GM18858 (cell line): ENCODE results near the gene DLG2.

Experiments used
- ATAC-seq: cut with Tn5 transposase; IDR thresholded peaks from one replicate; pipeline ENCODE4 v1.9.1; 2021; ENCODE audit not compliant: unreplicated experiment

Gene DLG2

DNA sequence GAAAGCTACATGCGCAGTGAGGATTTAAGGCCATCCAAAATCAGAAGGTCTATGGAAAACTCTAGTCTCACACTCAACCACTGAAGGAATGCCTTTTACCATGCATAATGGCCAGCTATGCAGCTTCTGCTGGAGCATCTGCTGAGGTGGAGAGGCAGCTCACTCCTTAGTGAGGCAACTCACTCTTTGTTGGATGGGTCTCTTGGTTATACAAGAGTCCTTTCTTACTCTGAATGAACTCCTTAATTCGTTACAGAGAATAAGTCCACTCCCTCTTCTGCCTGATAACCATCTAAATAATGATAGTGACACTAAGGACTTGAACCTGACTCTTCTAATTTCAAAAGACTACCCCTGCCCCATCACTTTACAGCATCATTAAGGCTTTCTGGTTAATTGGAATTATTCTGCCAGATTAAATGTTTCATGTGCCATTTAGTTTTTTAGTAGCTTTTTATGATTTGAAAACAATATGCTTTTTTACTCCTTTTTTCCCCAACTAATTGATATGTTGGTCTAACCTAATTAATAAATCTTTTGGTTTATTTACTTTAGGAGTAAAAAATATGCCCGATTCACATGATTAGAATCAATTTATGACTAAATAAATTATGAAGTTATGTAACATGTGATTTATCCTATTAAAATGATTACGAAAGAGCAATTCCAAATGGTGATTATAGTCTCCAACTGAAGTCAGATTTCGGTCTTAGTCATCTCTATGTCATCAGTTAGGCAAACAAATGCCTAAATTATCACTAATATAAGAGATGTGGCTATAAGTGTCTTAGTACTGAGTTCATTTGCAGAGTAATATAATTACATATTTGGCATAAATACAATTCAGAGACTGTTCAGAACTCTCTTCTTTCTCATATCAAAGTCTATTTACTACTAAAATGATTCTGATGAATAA, 2054.3 kb downstream of the DLG2 start:
- ATAC-seq = no peak

DNA sequence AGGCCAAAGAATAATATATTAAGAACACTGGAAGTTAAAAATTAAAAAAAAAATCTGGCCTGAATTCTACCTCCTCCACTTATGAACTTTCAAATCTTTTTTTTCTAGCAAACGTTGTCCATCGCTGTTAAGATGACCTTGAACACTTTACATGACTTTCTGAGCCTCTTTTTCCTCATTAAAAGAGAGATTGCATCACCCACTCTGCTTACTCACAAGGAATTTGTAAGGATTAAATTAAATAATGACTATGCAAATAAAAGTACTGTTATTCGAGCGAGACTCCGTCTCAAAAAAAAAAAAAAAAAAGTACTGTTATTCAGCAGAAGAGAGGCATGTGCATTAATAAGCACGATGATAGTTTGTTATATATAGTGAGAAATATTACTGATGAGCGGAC, 2055.8 kb downstream of the DLG2 start:
- ATAC-seq = no peak

DNA sequence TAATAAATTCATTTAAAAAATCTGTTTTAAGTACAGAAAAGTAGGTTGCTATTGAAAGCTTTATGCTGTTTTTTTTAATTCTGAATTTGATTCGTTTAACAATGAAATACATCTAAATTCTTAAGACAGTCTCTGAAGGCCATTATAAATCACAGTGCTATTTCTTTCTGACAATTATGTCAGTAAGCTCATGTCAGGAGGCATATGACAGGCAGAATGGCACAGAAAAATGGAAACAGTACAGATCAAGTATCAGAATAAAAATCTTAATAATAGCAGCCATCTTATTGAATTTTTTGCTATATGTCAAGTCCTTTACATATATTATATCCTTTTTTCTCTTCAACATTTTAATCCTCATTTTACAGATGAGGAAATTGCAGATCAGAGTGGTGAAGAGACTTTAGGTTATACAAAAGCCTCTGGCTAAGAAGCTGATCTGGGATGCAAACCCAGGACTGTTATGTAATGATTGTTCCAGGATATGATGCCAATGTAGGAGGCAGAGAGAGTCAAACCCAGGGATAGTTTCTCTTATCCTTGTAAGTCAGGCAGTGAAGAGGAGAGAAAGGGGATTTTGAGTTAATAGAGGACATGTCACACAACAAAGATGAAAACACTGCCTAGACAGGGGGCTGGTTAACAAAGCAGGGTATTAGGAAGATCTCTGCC, 2057.9 kb downstream of the DLG2 start:
- no peak for ATAC-seq

DNA sequence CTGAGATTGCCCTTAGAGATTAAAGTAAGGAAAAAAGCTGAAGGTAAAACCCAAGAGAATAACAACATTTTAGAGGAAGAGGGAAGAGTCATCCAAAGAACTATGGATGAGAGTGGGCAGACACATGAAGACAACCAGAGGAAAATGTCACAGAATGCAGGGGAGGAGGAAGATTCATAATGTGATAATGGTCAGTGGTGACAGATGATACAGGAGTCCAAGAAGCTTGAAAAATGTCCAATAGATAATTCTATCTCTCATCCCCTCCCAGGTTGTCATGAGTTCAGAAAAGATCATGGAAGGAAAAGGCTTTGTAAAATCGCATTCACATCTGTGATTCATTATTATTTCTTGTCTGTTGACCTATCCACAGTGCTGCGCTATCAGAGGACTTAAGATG, 2058.6 kb downstream of the DLG2 start:
- ATAC-seq = no peak

DNA sequence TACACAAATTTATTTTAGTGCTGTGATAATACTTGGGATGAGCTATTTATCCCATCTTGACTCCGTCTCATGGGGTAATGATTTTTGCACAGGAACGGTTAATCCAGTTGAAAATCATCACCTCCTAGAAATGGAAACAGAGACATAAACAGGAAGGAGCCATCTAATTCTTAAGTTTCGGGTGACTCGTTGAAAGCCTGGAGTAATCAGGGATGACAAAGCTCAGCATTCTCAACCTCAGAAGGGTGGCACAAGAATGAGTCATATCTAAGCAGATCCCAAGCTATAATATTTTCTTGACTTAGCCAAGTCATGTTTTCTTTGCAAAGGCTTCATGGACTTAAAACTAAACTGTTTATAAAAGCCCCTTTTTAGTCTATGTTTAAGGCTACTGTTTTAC, 2060.2 kb downstream of the DLG2 start:
- ATAC-seq = no peak

DNA sequence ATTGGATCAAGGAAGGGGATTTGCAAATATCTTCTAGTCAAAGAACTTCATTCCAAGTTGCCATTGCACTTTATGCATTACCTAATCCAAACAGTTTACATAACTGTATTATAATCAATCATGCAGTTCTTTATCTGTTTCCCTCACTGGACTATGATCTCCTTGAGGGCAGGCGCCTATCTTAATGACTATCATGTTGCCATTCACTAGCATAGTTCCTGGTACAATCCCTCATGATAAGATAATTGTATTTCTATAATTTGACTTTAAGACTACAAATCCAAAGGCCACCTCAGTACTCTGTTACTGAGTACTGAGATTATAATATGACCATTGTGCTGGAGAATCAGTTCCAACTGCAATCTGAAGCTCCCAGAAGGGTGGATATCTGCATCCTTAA, 2062.3 kb downstream of the DLG2 start:
- no peak for ATAC-seq

DNA sequence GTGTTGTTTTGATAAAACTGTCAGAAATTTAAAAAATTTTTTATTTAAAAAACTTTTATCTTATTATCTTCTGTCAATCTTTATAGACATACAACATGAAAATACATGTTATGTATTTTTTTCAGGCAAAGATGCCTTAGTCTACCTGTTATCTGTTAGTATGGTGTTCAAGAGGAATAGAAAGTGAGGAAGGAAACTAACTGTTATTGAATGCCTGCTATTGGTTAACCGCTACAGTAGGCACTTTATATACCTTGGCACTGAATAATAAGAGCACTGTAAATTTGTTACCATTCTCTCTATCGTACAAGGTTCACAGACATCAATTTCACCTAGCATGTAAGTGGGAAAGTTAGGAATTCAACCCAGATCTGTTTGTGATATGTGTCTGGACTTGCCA, 2068.9 kb downstream of the DLG2 start:
- ATAC-seq = no peak

DNA sequence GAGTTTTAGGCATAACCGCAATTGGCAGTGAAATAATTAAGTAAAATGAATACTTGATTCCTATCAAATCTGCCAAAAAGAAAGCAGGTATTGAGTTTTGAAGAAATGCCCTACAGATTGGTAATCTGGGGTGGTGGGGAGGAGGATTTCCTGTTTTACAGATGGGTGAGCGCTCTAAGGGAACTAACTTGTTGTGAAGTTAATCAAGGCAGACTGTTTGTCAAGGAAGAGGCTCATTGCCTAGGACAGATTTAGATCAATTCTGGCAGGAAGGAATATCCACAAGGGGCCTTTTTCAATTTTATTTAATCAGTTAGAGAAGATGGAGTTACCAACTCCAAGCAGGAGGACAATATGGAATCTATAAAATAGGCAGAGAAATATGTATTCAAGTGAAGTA, 2069.5 kb downstream of the DLG2 start:
- no peak for ATAC-seq

DNA sequence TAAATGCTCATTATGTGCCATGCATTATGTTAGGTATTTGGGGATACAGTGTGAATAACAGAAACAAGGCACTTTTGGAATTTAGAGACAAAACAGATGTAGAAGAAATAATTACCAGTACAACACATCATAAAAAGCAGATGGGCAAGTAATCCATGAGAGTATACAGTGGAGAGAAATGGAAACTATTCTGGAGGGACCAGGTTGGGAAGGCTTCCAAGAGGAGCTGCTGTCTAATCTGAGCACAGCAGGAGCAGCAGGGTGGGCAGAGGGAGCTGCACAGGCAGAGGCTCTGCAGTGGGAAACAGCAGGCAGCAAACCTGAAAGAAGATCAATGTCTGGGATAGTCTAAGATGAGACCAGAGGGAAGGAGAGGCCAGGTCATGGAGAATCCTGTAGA, 2072.3 kb downstream of the DLG2 start:
- ATAC-seq = no peak

DNA sequence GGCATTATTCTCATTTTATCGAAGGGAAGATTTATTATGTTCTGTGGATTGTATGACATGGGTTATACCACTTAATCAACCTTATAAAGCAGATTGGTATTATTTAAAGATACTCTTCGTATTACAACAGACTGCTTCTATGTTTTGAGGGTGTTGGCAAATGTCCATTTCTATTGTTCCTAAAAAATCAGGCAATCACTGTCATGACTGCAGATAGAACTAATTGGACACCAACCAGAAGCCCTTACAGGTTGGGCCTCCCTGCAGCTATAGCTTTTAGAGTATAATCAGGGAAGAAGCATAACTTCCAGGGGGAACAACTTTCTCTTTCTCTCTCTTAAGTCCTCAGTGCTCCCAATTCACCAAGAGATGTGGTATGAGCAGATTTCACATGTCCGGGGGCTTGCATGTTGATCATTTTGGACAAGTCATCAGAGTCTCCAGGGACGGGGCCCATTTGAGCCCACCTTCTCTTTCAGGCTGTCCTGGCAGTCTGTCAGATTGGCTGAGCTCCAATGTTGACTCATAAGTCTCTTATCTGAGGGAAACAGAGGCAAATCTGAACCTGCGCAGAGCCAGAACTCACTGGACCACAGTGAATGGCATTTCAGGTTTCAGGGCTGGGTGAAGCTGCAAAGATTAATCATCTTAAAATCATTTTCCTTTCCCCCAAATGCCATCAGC, 2077.0 kb downstream of the DLG2 start:
- no peak for ATAC-seq

DNA sequence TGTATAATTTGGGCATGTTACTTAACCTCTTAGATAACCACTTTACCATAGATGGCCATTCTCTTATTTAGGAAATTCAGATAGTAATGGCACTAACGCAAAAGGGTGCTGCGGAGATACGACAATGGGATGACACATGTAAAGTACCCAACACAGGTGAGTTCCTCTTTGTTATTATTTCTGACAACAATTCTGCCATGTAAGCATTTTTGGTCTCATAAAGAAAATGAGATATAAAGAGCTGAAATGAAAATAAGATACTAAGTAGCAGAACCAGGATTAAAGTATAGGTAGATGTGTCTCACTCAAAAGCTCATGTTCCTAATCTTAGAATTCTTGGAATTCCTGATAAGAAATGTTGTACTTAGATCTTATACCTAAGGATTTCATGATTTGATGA, 2080.8 kb downstream of the DLG2 start:
- ATAC-seq = no peak

DNA sequence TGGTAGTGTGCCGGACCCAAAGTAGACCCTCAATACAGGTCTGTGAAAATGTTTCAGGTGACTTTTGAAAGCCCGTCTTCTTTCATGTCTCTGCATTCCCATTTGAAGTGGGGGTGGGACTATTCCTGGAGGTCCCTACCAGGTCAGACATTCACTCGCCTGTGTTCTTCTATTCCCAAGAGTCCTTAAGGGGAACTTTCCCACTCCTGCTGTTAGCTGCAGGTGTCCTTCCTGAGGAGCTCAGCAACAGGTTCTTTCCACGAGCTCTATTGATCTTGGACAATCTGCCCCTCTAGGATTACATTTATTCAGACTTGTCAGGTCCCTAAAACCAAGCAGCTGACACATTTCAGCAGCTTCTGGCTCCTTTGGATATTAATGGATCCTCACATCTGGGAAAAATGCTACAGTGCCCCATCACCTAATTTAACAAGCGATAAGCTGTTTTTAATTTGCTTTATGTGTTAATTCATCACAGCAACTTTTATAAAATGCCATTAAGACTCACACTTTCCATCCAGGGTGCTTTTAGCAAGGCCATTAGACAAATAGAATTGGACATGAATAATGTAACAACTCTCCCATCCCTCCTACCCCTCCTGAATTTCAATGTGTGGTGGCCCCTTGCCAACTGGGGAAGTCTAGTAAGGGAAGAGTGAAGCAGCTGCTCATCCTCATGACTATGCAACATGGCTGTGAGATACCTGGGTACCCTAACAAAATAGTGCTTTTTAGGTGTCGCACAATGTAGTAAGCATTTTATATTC, 2081.5 kb downstream of the DLG2 start:
- ATAC-seq = no peak

DNA sequence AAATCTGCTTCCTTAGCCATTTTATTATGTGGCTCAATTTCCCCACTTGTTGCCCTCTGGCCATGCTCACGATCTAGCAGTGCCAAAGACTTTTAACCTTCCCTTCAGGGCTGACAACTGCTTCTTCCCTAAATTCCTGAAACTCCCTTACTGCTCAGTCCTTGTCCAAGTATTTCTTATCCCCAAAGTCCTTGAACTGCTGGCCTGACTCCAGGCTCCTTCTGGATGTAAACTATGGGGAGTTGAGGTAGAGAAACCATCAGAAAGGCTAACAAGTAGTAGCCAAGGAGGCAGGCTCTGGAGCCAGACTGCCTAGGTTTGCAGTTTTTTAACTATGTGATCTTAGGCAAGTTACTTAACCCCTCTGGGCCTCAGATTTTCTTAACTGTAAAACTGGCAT, 2082.3 kb downstream of the DLG2 start:
- no peak for ATAC-seq

DNA sequence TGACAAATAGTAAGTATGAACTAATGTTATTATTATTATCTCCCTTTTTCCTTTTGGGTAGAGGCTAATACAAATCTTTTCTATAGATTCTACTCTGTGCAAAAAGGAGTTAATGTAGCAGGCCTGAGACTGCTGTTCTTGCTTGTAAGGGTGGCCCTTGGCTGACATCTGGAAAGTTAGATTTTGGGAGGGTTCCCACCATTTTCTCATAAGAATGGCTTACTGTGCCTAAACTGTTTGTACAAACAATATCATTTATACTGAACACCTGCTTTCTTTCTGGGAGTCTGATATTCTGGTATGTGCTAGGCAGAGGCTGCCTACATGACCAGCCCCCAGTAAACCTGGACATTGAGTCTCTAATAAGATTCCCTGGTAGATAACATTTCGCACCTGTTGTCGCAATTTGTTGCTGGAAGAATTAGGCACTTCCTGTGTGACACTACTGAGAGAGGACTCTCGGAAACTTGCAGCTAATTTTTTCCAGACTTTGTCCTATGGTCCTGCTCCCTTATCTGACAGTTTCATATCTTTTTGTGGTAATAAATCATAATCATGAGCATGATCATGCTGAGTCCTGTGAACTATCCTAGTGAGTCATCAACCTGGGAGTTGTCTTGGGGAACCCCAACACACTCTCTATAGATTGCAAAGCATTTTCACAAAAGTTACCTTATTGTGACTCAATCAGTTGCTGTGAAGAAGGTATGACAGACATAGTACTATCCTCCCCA, 2083.3 kb downstream of the DLG2 start:
- no peak for ATAC-seq

DNA sequence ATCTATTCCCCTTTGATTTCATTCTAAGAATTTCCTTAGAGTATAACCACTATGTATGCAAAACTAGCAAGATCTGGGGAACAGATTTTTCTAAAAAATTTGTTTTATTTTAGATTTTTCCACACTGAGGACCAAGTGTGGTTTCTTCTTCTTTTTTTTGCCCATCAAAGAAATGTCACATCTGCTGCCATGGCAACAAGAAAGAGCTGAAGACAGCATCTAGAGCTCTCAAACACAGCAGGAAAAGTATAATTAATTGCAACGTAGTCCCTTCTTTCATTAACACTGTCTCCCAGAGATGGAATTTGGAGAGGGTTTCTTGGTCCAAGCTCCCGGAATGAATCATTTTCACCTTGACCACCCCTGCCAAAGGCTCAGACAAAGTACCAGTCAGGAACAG, 2084.3 kb downstream of the DLG2 start:
- no peak for ATAC-seq

DNA sequence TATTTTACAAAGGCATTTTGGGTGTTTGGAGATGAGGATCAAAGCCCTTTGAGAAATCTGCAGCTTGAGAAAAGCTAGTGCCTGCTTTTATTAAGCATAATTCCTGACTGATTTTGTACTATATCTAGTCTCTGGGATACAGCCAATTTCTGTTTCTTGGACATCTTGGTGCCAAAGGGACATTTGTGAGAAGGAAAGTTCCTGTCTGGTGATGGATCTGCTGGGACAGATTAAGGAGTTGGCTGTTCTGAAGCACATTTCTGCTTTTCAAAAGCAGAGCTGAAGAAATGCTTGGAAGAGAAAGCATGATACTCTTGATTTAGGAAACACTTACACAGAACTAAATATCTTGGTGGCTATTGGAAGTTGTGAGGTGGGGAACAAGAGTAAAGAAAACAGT, 2086.4 kb downstream of the DLG2 start:
- no peak for ATAC-seq

DNA sequence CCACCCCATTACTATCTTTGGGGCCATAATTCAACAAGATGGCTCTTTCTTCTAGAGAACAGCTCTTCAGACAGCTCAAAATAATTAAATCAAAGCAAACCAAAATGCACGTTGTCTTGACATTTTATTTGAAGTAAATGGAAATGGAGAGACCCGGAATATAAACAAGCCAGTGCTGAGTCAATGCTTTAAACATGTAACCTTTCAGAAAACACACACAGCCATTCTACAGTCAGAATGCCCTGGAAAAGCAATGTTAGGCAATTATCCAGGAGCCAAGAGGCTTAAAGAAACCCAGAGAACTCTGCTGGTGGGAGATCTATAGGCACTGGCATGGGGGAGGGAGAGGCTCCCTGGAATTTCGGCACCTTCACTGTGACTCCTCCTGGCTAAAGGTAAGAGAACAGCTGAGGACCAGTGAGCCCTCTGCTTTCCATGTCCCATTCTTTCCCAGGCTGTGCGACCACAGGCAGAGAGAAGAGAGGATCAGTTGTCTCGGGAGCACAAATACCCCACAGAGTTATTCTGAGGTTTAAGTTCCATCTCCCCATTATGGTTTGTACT, 2086.9 kb downstream of the DLG2 start:
- ATAC-seq = no peak

DNA sequence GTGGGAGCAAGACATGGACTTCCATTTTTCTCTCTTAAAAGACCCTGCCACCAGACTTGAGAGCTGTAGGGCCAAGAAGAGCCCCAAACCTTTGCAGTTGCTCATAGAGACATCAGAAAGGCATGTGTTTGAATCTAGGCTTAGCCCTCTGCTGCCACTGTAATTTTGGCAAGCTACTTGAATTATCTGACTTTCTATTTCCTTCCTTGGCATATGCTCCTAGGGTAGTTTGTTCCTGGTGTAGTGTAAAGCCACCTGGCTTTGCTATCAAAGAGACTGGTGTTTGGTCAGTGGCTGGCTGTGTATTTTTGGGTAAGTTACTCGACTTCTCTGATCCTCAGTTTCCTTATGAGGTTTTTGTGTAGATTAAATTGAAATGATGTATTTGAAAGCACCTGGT, 2088.9 kb downstream of the DLG2 start:
- no peak for ATAC-seq

DNA sequence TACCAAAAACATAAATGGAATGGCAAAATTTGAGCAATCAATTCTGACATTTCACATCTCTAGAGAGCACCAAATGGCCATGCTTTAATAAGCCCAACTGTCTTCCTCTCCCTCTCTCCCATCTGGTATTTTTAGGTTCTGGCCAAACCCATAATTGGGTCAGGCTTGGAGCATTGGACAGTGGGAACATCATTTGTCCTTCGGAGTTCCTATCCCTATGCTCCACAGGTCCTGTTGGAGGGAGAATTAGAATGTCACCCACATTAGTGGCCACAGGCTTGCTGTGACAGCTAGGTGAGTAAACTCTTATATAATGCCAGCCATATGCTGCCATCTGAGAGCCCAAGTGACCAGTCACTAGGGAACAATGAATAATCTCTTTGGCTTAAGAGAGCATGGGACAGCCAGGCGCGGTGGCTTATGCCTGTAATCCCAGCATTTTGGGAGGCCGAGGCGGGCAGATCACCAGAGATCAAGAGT, 2090.0 kb downstream of the DLG2 start:
- no peak for ATAC-seq

DNA sequence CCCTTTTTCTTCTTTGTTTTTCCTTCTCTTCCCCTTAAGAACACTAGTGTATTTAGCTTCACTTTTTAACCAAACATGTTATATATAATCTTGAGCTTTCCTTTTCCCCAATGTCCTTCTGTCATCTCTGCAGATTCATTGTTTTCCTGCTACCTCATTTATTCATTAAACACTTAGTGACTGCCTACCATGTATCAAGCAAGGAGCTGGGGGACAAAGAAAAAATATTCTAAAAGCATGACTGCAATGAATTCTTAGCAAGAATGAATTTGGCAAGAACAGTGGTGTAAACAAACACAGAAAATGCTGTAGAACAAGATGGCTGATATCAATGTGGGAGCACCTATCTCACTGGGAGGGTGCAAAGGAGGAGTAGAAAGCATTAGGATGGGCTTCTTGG, 2094.0 kb downstream of the DLG2 start:
- no peak for ATAC-seq
